Measurements from ENCODE around the gene SPINK4. TPM values are rescaled to one million over a fixed set of nuclear protein-coding genes. Genes with fewer than 3 reads are reported as not detected.

SPINK4 gene
- polyA plus RNA-seq, 1 donor from 2014 or later, result not detected

DNA sequence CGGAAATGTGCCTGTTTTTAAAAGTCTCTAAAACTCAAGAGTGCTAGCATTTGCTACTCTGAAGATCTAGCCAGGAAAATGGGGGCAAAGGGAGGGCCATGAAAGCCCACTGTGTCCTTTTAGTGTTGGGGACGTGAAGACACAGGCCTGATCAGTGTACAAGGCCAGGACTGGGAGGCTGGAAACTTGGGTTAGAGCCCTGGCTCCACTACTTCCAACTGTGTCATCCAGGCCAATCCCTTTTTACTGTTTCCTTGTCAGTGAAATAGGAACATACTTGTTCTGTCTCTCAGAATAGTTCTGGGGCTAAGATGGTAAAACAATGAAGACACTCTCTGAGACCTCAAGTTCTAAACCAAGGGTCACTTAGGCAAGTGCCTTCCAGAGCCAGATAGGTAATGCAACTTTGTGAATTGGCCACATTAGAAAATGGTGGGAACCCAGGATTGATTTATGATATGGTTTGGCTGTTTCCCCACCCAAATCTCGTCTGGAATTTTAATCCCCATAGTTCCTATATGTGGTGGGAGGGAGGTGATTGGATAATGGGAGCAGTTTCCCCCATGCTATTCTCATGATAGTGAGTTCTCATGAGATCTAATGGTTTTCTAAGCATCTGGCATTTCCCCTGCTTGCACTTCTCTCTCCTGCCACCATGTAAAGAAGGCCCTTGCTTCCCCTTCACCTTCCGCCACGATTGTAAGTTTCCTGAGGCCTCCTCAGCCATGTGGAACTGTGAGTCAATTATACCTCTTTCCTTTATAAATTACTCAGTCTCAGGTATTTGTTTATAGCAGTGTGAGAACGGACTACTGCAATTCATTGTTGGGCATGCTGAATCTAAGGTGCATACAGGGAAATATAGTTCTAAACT is 42.5 kb upstream of the SPINK4 start:
- no peaks in the 10 kb centered on the region for H3K36me3 ChIP-seq (ENCODE audit: insufficient read depth, low read length)
- H2AFZ ChIP-seq (ENCODE audit: low read depth, low read length), result no peak overlapping the region
- no peaks in the 10 kb centered on the region for H3K27me3 ChIP-seq (ENCODE audit: insufficient read depth, low read depth, low read length)

DNA sequence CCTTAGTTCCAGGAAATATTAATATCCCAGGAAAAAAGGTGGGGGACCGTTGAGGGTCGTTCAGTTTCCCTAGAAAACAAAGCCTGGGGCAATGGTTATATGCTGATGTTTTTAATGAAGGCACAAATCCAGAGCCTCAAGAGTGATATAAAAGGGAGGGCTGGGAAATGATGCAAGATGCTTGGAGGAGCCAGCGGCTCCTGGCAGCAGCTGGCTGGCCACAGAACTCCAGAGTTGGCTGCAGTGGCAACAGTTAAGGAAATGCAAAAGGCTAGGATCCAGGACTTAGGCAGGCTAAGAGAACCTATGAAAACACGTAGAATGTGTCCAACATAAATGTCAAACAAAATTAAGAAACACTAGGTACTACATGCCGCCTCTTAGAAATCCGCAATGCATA is 41.8 kb upstream of the SPINK4 start:
- Histone ChIP-seq H4K20me1 (ENCODE audit: insufficient read depth) (no peaks in the 10 kb centered on the region), H3K27ac (ENCODE audit: low read length) (no peak overlapping the region), H3K9me3 (ENCODE audit: low read length) (no peaks in the 10 kb centered on the region), H3K4me3 (ENCODE audit: low read length) (no peak overlapping the region), H3K9me2 (ENCODE audit: insufficient read depth, low read length) (no peaks in the 10 kb centered on the region), H3K27me3 (ENCODE audit: insufficient read depth, low read depth, low read length) (no peaks in the 10 kb centered on the region), H2AFZ (ENCODE audit: low read depth, low read length) (no peak overlapping the region), H3K4me2 (ENCODE audit: low read length) (no peak overlapping the region), H3K9ac (ENCODE audit: low read length) (no peak overlapping the region), H3K79me2 (replicated peaks; ENCODE audit: insufficient read depth, low read length) (no peaks in the 10 kb centered on the region), H3K36me3 (ENCODE audit: insufficient read depth, low read length) (no peaks in the 10 kb centered on the region), H3F3A (ENCODE audit: insufficient read depth, low read length, poor library complexity, severe bottlenecking) (no peaks in the 10 kb centered on the region)
- TF ChIP-seq RAD21 (conservative IDR thresholded peaks at IDR 0.05) (no peak), TAF1 (IDR thresholded peaks at IDR 0.05; ENCODE audit: low read depth) (no peak), EZH2 (IDR thresholded peaks at IDR 0.05; ENCODE audit: borderline replicate concordance, insufficient read depth, low read length, poor library complexity, severe bottlenecking) (no peak), MXI1 (conservative IDR thresholded peaks at IDR 0.05; ENCODE audit: poor library complexity, severe bottlenecking) (no peak), EP300 (conservative IDR thresholded peaks at IDR 0.05; ENCODE audit: poor library complexity, severe bottlenecking) (no peak)
- TF ChIP-seq, protein P1, sequence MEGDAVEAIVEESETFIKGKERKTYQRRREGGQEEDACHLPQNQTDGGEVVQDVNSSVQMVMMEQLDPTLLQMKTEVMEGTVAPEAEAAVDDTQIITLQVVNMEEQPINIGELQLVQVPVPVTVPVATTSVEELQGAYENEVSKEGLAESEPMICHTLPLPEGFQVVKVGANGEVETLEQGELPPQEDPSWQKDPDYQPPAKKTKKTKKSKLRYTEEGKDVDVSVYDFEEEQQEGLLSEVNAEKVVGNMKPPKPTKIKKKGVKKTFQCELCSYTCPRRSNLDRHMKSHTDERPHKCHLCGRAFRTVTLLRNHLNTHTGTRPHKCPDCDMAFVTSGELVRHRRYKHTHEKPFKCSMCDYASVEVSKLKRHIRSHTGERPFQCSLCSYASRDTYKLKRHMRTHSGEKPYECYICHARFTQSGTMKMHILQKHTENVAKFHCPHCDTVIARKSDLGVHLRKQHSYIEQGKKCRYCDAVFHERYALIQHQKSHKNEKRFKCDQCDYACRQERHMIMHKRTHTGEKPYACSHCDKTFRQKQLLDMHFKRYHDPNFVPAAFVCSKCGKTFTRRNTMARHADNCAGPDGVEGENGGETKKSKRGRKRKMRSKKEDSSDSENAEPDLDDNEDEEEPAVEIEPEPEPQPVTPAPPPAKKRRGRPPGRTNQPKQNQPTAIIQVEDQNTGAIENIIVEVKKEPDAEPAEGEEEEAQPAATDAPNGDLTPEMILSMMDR (IDR thresholded peaks at IDR 0.05; ENCODE audit: poor library complexity, severe bottlenecking), result no peak

More for the DNA sequence above, 42.5 kb upstream of the SPINK4 start:
- Histone ChIP-seq H3K4me3 (ENCODE audit: low read length) (no peak overlapping the region), H3F3A (ENCODE audit: insufficient read depth, low read length, poor library complexity, severe bottlenecking) (no peaks in the 10 kb centered on the region), H3K9ac (ENCODE audit: low read length) (no peak overlapping the region), H4K20me1 (ENCODE audit: insufficient read depth) (no peaks in the 10 kb centered on the region), H3K9me3 (ENCODE audit: low read length) (no peaks in the 10 kb centered on the region), H3K4me2 (ENCODE audit: low read length) (no peak overlapping the region), H3K79me2 (replicated peaks; ENCODE audit: insufficient read depth, low read length) (no peaks in the 10 kb centered on the region), H3K9me2 (ENCODE audit: insufficient read depth, low read length) (no peaks in the 10 kb centered on the region), H3K27ac (ENCODE audit: low read length) (no peak overlapping the region)
- TF ChIP-seq, protein P1 (IDR thresholded peaks at IDR 0.05; ENCODE audit: poor library complexity, severe bottlenecking), result no peak
- TF ChIP-seq, protein P2, sequence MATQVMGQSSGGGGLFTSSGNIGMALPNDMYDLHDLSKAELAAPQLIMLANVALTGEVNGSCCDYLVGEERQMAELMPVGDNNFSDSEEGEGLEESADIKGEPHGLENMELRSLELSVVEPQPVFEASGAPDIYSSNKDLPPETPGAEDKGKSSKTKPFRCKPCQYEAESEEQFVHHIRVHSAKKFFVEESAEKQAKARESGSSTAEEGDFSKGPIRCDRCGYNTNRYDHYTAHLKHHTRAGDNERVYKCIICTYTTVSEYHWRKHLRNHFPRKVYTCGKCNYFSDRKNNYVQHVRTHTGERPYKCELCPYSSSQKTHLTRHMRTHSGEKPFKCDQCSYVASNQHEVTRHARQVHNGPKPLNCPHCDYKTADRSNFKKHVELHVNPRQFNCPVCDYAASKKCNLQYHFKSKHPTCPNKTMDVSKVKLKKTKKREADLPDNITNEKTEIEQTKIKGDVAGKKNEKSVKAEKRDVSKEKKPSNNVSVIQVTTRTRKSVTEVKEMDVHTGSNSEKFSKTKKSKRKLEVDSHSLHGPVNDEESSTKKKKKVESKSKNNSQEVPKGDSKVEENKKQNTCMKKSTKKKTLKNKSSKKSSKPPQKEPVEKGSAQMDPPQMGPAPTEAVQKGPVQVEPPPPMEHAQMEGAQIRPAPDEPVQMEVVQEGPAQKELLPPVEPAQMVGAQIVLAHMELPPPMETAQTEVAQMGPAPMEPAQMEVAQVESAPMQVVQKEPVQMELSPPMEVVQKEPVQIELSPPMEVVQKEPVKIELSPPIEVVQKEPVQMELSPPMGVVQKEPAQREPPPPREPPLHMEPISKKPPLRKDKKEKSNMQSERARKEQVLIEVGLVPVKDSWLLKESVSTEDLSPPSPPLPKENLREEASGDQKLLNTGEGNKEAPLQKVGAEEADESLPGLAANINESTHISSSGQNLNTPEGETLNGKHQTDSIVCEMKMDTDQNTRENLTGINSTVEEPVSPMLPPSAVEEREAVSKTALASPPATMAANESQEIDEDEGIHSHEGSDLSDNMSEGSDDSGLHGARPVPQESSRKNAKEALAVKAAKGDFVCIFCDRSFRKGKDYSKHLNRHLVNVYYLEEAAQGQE (IDR thresholded peaks at IDR 0.05; ENCODE audit: borderline replicate concordance), result no peak
- no peak for TF ChIP-seq EP300 (conservative IDR thresholded peaks at IDR 0.05; ENCODE audit: poor library complexity, severe bottlenecking)
- no peak for TF ChIP-seq MXI1 (conservative IDR thresholded peaks at IDR 0.05; ENCODE audit: poor library complexity, severe bottlenecking)
- TF ChIP-seq RAD21 (conservative IDR thresholded peaks at IDR 0.05), result no peak
- TF ChIP-seq EZH2 (IDR thresholded peaks at IDR 0.05; ENCODE audit: borderline replicate concordance, insufficient read depth, low read length, poor library complexity, severe bottlenecking), result no peak
- no peak for TF ChIP-seq POLR2AphosphoS5 (IDR thresholded peaks at IDR 0.05)
- TF ChIP-seq TAF1 (IDR thresholded peaks at IDR 0.05; ENCODE audit: low read depth), result no peak
- no peak for TF ChIP-seq SMC3 (conservative IDR thresholded peaks at IDR 0.05; ENCODE audit: poor library complexity)

Data from neural cell (in vitro differentiated cells).